ENCODE measurements around the gene SPATS2.
A peak's percentile ranks its signal among the peaks of the same experiment; 100 is the strongest.

The SPATS2 gene

GRCh38 chr12:49336645-49337584, 30.3 kb upstream of the SPATS2 start, which contains the start of gene C1QL4 (continued):
- no peak for TF ChIP-seq BCL6B (tag by site-specific recombination; IDR thresholded peaks at IDR 0.05)
- TF ChIP-seq GLI4 (tag by site-specific recombination; IDR thresholded peaks at IDR 0.05) = no peak
- TF ChIP-seq ZFHX2 (tag by site-specific recombination; conservative IDR thresholded peaks at IDR 0.05) = peak; percentile 96
- TF ChIP-seq ZNF518A (tag by site-specific recombination; conservative IDR thresholded peaks at IDR 0.05; ENCODE audit: low read depth) = no peak
- no peak for TF ChIP-seq ZBTB44 (tag by site-specific recombination; IDR thresholded peaks at IDR 0.05)
- no peak for TF ChIP-seq ZNF626 (tag by site-specific recombination; IDR thresholded peaks at IDR 0.05)
- TF ChIP-seq ZNF10 (tag by site-specific recombination; IDR thresholded peaks at IDR 0.05) = 0 out of 2 replicates have a peak, but pooled peaks have one; percentile 49
- TF ChIP-seq ZFP3 (tag by site-specific recombination; IDR thresholded peaks at IDR 0.05; ENCODE audit: low read depth) = no peak
- TF ChIP-seq ZNF133 (tag by site-specific recombination; IDR thresholded peaks at IDR 0.05) = no peak
- TF ChIP-seq ZFP69B (tag by site-specific recombination; IDR thresholded peaks at IDR 0.05) = peak; percentile 20; the same call in 1 of the 2 replicates
- 0 out of 2 replicates have a peak, but pooled peaks have one; percentile 22 for TF ChIP-seq ZNF654 (tag by site-specific recombination; IDR thresholded peaks at IDR 0.05; ENCODE audit: low read depth)
- no peak for TF ChIP-seq AEBP2 (tag by site-specific recombination; IDR thresholded peaks at IDR 0.05; ENCODE audit: borderline replicate concordance)
- no peak for TF ChIP-seq HOXC10 (CRISPR knock-in tag; IDR thresholded peaks at IDR 0.05)
- no peak; the same call in 1 of the 2 replicates for TF ChIP-seq ZNF629 (tag by site-specific recombination; IDR thresholded peaks at IDR 0.05)
- TF ChIP-seq SP2 (tag by site-specific recombination; IDR thresholded peaks at IDR 0.05) = peak; percentile 59
- TF ChIP-seq ZNF391 (tag by site-specific recombination; IDR thresholded peaks at IDR 0.05; ENCODE audit: borderline replicate concordance, low read depth) = 0 out of 2 replicates have a peak, but pooled peaks have one; percentile 50
- TF ChIP-seq ZNF274 (IDR thresholded peaks at IDR 0.05; ENCODE audit: low read length) = no peak
- TF ChIP-seq ZNF274 (tag by site-specific recombination; IDR thresholded peaks at IDR 0.05; ENCODE audit: borderline replicate concordance) = no peak
- TF ChIP-seq ZNF324 (tag by site-specific recombination; IDR thresholded peaks at IDR 0.05) = peak; percentile 63; the same call in 1 of the 2 replicates
- TF ChIP-seq ZNF704 (tag by site-specific recombination; IDR thresholded peaks at IDR 0.05) = no peak
- TF ChIP-seq KLF10 (tag by site-specific recombination; IDR thresholded peaks at IDR 0.05) = no peak
- peak; percentile 84 for TF ChIP-seq ZBTB26 (tag by site-specific recombination; optimal IDR thresholded peaks at IDR 0.05)
- no peak for TF ChIP-seq ZNF792 (tag by site-specific recombination; IDR thresholded peaks at IDR 0.05)
- no peak for TF ChIP-seq ZNF670 (tag by site-specific recombination; IDR thresholded peaks at IDR 0.05; ENCODE audit: low read depth)
- TF ChIP-seq ZNF248 (tag by site-specific recombination; IDR thresholded peaks at IDR 0.05) = no peak
- peak; percentile 78 for TF ChIP-seq ZIC2 (tag by site-specific recombination; IDR thresholded peaks at IDR 0.05)
- TF ChIP-seq ZNF843 (tag by site-specific recombination; IDR thresholded peaks at IDR 0.05) = no peak
